HCT116 (cell line): ENCODE measurements around the gene GMDS.

Experiments used
- TF ChIP-seq, protein P1 (sequence below), 3 experiments: fragments of 200-600 bp in 1 of 3; sonication (generic) in 1 of 3; IDR thresholded peaks in 2 of 3; conservative IDR thresholded peaks in 1 of 3; 2 replicates each; pipeline ENCODE4 v1.5.1; 2012 to 2017; ENCODE audit warnings: low read depth in 2 of 3, low read length in 2 of 3, antibody characterized with exemption in 1 of 3, borderline replicate concordance in 1 of 3, control low read depth in 1 of 3, mild to moderate bottlenecking in 1 of 3, mixed read lengths in 1 of 3, mixed run types in 1 of 3, moderate library complexity in 1 of 3; ENCODE audit not compliant: insufficient read depth in 1 of 3
- TF ChIP-seq, protein P2 (sequence below): IDR thresholded peaks from 2 replicates; pipeline ENCODE4 v1.6.1; 2012
- TF ChIP-seq, protein P3 (sequence below): IDR thresholded peaks from 2 replicates; pipeline ENCODE4 v1.6.1; 2012; ENCODE audit warnings: low read depth

DNA sequence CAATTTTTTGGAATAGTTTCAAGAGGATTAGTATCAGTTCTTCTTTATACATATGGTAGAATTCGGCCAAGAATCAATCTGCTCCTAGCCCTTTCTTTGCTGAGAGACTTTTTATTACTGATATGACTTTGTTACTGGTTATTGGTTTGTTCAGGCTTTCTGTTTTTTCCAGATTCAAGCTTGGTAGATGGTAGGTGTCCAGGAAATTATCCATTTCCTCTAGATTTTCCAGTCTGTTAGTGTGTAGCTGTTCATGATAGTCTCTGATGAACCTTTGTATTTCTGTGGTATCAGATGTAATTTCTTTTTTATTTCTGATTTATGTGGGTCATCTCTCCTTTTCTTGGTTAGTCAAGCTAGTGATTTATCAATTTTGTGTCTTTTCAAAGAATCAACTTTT lies 167.6 kb downstream of the GMDS start:
- TF ChIP-seq, protein P1, sequence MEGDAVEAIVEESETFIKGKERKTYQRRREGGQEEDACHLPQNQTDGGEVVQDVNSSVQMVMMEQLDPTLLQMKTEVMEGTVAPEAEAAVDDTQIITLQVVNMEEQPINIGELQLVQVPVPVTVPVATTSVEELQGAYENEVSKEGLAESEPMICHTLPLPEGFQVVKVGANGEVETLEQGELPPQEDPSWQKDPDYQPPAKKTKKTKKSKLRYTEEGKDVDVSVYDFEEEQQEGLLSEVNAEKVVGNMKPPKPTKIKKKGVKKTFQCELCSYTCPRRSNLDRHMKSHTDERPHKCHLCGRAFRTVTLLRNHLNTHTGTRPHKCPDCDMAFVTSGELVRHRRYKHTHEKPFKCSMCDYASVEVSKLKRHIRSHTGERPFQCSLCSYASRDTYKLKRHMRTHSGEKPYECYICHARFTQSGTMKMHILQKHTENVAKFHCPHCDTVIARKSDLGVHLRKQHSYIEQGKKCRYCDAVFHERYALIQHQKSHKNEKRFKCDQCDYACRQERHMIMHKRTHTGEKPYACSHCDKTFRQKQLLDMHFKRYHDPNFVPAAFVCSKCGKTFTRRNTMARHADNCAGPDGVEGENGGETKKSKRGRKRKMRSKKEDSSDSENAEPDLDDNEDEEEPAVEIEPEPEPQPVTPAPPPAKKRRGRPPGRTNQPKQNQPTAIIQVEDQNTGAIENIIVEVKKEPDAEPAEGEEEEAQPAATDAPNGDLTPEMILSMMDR (IDR thresholded peaks at IDR 0.05 in 2 of 3, conservative IDR thresholded peaks at IDR 0.05 in 1 of 3; ENCODE audit: borderline replicate concordance in 1 of 3, insufficient read depth in 1 of 3, low read depth in 2 of 3, low read length in 2 of 3) = no peak
- TF ChIP-seq, protein P2, sequence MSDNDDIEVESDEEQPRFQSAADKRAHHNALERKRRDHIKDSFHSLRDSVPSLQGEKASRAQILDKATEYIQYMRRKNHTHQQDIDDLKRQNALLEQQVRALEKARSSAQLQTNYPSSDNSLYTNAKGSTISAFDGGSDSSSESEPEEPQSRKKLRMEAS = no peak
- TF ChIP-seq, protein P3, sequence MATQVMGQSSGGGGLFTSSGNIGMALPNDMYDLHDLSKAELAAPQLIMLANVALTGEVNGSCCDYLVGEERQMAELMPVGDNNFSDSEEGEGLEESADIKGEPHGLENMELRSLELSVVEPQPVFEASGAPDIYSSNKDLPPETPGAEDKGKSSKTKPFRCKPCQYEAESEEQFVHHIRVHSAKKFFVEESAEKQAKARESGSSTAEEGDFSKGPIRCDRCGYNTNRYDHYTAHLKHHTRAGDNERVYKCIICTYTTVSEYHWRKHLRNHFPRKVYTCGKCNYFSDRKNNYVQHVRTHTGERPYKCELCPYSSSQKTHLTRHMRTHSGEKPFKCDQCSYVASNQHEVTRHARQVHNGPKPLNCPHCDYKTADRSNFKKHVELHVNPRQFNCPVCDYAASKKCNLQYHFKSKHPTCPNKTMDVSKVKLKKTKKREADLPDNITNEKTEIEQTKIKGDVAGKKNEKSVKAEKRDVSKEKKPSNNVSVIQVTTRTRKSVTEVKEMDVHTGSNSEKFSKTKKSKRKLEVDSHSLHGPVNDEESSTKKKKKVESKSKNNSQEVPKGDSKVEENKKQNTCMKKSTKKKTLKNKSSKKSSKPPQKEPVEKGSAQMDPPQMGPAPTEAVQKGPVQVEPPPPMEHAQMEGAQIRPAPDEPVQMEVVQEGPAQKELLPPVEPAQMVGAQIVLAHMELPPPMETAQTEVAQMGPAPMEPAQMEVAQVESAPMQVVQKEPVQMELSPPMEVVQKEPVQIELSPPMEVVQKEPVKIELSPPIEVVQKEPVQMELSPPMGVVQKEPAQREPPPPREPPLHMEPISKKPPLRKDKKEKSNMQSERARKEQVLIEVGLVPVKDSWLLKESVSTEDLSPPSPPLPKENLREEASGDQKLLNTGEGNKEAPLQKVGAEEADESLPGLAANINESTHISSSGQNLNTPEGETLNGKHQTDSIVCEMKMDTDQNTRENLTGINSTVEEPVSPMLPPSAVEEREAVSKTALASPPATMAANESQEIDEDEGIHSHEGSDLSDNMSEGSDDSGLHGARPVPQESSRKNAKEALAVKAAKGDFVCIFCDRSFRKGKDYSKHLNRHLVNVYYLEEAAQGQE = no peak
